ENCODE results near the gene C6orf141. TPM values are rescaled to one million over a fixed set of nuclear protein-coding genes. Genes with fewer than 3 reads are reported as not detected.

C6orf141 gene
- total and polyA plus RNA-seq, 8 donors: 2.4 to 21.1 (median 7.4) TPM

DNA sequence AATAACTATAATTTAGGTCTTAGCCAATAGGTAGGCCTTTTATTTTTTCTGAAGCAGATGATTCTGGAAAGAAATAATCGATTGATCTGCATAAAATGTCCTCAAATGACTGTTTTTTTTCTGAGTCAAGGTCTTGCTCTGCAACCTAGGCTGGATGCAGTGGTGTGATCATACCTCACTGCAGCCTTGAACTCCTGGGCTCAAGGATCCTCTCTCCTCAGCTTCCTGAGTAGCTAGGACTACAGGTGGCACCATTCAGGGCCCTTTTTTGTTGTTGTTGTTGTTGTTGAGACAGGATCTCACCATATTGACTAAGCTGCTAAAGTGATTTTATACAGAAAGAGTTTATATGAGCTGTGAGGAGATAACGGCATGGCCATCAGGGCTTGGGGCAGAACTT, 32.5 kb upstream of the C6orf141 start:
- Histone ChIP-seq H3K27ac (no peak overlapping the region), H3K4me1 (peaks cover 0 to 20% (median 8%) of the 10 kb centered on the region in 3 donors), H3K9me3 (no peaks in the 10 kb centered on the region), H3K27me3 (no peaks in the 10 kb centered on the region), H3K36me3 (no peaks in the 10 kb centered on the region), H3K4me3 (no peak overlapping the region)
- WGBS, 2 donors: 88 to 93% methylated on average over 2 of the region's 2 CpGs
- TF ChIP-seq, protein P1, sequence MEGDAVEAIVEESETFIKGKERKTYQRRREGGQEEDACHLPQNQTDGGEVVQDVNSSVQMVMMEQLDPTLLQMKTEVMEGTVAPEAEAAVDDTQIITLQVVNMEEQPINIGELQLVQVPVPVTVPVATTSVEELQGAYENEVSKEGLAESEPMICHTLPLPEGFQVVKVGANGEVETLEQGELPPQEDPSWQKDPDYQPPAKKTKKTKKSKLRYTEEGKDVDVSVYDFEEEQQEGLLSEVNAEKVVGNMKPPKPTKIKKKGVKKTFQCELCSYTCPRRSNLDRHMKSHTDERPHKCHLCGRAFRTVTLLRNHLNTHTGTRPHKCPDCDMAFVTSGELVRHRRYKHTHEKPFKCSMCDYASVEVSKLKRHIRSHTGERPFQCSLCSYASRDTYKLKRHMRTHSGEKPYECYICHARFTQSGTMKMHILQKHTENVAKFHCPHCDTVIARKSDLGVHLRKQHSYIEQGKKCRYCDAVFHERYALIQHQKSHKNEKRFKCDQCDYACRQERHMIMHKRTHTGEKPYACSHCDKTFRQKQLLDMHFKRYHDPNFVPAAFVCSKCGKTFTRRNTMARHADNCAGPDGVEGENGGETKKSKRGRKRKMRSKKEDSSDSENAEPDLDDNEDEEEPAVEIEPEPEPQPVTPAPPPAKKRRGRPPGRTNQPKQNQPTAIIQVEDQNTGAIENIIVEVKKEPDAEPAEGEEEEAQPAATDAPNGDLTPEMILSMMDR (IDR thresholded peaks at IDR 0.05): no peak
- ATAC-seq: no peak
- no peak for FAIRE-seq
- intact Hi-C loops (cut with DNase I): no loop called here
- DNase-seq: no peak

DNA sequence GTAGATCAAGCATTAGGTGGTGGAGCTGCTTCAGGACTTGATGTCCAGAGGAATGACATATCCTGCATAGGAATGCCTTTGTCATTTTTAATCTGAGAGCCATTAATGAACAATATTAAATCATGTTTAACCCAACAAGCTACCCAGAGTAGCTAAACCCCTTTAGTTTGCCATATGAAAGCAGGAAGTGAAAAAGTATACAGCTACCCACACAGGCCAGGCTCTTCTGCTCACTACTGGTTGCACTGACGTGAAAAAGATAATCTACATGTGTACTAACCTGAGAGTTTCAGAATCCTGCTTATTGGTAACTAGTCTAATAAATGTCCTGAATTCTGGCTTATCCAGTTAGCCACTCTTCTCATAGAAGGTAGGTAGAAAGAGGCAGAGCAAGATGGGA, 30.8 kb upstream of the C6orf141 start:
- intact Hi-C loops (cut with DNase I): no loop called here
- ATAC-seq (no peak), DNase-seq (no peak)

DNA sequence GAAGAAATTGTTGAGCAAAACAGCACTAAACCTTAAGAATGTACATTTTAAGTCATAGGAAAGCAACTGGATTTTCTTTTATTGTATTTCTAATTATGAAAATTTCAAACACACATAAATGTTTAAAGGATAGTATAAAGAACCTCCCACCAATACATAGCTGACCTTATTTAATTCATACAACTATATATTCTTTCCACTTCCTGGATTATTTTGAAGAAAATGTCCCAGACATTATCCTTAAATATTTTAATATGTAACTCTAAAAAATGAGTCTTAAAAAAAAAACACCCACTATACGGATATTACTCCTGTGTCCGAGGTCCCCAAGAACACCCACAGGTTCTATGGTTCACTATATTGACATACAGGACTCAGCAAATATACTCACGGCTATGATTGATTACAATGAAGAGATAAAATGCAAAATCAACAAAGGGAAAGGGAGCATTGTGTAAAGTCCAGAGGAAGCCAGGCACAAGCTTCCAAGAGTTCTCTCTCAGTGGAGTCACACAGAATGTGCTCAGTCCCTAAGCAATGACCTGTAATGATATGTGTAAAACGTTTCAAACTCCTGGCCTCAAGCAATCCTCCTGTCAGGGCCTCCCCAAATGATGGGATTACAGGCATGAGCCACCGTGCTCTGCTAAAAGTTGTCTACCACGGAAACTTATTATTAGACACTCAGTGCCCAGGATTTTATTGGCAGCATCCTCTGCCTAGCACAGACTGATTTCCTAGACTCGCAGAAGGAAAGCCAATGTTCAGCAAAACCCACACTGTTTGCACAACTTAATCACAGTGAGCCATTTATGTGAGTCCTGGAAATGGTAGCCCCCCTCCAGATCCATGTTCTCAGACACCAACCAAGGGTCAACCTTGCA, 27.5 kb upstream of the C6orf141 start:
- DNase-seq (peak in 3 of 6 donors; percentile 19 to 33 (median 22)), ATAC-seq (peak; percentile 80 to 90 (median 89)), FAIRE-seq (no peak)
- Histone ChIP-seq H3K27ac (peak overlapping the region in 2 of 4 donors; percentile 42 to 50), H3K36me3 (no peaks in the 10 kb centered on the region), H3K27me3 (no peaks in the 10 kb centered on the region), H3K9me3 (no peaks in the 10 kb centered on the region), H3K4me1 (peaks cover 5 to 18% (median 15%) of the 10 kb centered on the region in 3 donors), H3K4me3 (no peak overlapping the region)
- WGBS, 2 donors: 21 to 24% methylated on average over 7 of the region's 7 CpGs
- intact Hi-C loops (cut with DNase I): no loop called here
- TF ChIP-seq, protein P1 (IDR thresholded peaks at IDR 0.05): no peak

More for the DNA sequence above, 30.8 kb upstream of the C6orf141 start:
- TF ChIP-seq, protein P1 (IDR thresholded peaks at IDR 0.05): no peak
- H3K9me3 ChIP-seq: no peaks in the 10 kb centered on the region
- H3K27ac ChIP-seq: no peak overlapping the region
- no peaks in the 10 kb centered on the region for H3K36me3 ChIP-seq
- H3K4me3 ChIP-seq: no peak overlapping the region
- FAIRE-seq: no peak
- WGBS, 2 donors: 81 to 84% methylated on average over 1 of the region's 1 CpG
- H3K4me1 ChIP-seq: peaks cover 5 to 18% (median 15%) of the 10 kb centered on the region in 3 donors
- no peaks in the 10 kb centered on the region for H3K27me3 ChIP-seq

DNA sequence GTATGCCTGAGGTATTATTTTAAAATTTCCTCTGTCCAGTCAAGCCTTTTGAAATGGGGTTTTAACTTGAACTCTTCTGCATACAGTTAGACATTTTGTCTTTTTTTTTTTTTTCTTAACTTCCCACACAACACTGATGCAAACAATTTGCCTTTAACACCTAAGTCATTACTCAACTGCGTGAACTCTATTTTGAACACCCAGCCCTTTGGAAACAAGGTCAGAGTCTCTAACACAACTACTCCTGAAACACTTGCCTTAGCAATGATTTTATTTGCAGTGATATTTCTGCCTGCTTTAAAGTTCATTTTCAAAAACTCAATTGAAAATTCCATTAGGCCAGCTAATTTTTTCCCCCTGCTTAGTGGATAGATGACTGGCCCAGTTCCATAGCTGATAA, 26.6 kb upstream of the C6orf141 start:
- FAIRE-seq (no peak), ATAC-seq (peak in 1 of 4 donors; percentile 8), DNase-seq (no peak)
- no peaks in the 10 kb centered on the region for H3K9me3 ChIP-seq
- 48 to 61% methylated on average over 1 of the region's 1 CpG for WGBS, 2 donors
- H3K27ac ChIP-seq: peak overlapping the region in 2 of 4 donors; percentile 20 to 50
- intact Hi-C loops (cut with DNase I): no loop called here
- no peak overlapping the region for H3K4me3 ChIP-seq
- H3K4me1 ChIP-seq: peaks cover 5 to 18% (median 15%) of the 10 kb centered on the region in 3 donors
- TF ChIP-seq, protein P1 (IDR thresholded peaks at IDR 0.05): no peak
- no peaks in the 10 kb centered on the region for H3K36me3 ChIP-seq
- H3K27me3 ChIP-seq: no peaks in the 10 kb centered on the region

DNA sequence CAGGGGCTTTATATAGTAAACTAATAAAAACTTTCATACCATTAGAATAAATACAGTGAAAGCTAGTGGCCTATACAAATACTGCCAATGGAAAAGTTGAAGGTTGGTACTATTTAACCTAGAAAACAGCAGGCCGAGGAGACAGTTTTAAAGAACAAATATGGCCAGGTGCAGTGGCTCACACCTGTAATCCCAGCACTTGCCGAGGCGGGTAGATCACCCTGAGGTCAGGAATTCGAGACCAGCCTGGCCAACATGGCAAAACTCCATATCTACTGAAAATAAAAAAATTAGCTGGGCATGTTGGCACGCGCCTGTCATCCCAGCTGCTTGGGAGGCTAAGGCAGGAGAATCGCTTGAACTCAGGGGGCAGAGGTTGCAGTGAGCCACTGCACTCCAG, 25.9 kb upstream of the C6orf141 start:
- WGBS, 2 donors: 34 to 42% methylated on average over 7 of the region's 7 CpGs
- Histone ChIP-seq H3K4me3 (no peak overlapping the region), H3K4me1 (peaks cover 5 to 18% (median 15%) of the 10 kb centered on the region in 3 donors), H3K27me3 (no peaks in the 10 kb centered on the region), H3K9me3 (no peaks in the 10 kb centered on the region), H3K27ac (peak overlapping the region in 2 of 4 donors; percentile 20 to 50), H3K36me3 (no peaks in the 10 kb centered on the region)
- no peak for FAIRE-seq
- DNase-seq: peak in 4 of 6 donors; percentile 55 to 66 (median 62)
- TF ChIP-seq, protein P1 (IDR thresholded peaks at IDR 0.05): no peak
- peak; percentile 75 to 83 (median 79) for ATAC-seq
- intact Hi-C loops (cut with DNase I): no loop called here
